HT1080 (cell line): ENCODE measurements around the gene FAM181A. TPM values are rescaled to one million over a fixed set of nuclear protein-coding genes. Genes with fewer than 3 reads are reported as not detected.

Source experiments
- DNase-seq: peaks from one replicate; pipeline ENCODE4 v3.0.0-alpha.2; 2015; ENCODE audit warnings: low read depth
- total RNA-seq: library from RNA; depleted of rRNA; stranded (reverse); fragments of >200 nt; shearing (Covaris generic); gene quantifications from 2 replicates; pipeline ENCODE4 v1.2.3, GENCODE V29; 2014

Gene FAM181A
- total RNA-seq, 1 experiment from 2014 or later: not detected

GRCh38 chr14:93960774-93961438 lies 33.8 kb downstream of the FAM181A start:
- DNase-seq: no peak

GRCh38 chr14:93961620-93962019 lies 34.5 kb downstream of the FAM181A start:
- no peak for DNase-seq

- peak; percentile 26 for DNase-seq
These were observed 35.8 kb downstream of the FAM181A start for GRCh38 chr14:93962701-93963601.

- DNase-seq: no peak
These were observed 36.5 kb downstream of the FAM181A start for GRCh38 chr14:93963692-93964091.

- DNase-seq: no peak
These were observed 37.1 kb downstream of the FAM181A start for GRCh38 chr14:93964281-93964680.

- no peak for DNase-seq
These were observed 37.7 kb downstream of the FAM181A start for GRCh38 chr14:93964820-93965286.

GRCh38 chr14:93965287-93965821 lies 38.2 kb downstream of the FAM181A start:
- DNase-seq: peak; percentile 79

GRCh38 chr14:93965946-93966474 lies 38.9 kb downstream of the FAM181A start:
- DNase-seq: no peak

GRCh38 chr14:93967637-93968250 lies 40.6 kb downstream of the FAM181A start:
- no peak for DNase-seq

GRCh38 chr14:93969082-93969828 lies 42.1 kb downstream of the FAM181A start:
- DNase-seq: no peak

GRCh38 chr14:93970585-93970964 lies 43.4 kb downstream of the FAM181A start:
- peak; percentile 20 for DNase-seq

- DNase-seq: no peak
These were observed 44.0 kb downstream of the FAM181A start for GRCh38 chr14:93970965-93971634.

- no peak for DNase-seq
These were observed 44.5 kb downstream of the FAM181A start for GRCh38 chr14:93971635-93972027.

GRCh38 chr14:93972618-93973205 lies 45.6 kb downstream of the FAM181A start:
- no peak for DNase-seq

- no peak for DNase-seq
These were observed 46.5 kb downstream of the FAM181A start for GRCh38 chr14:93973607-93974006.

- DNase-seq: no peak
These were observed 47.2 kb downstream of the FAM181A start for GRCh38 chr14:93974299-93974698.

- no peak for DNase-seq
These were observed 47.7 kb downstream of the FAM181A start for GRCh38 chr14:93974833-93975232.

- no peak for DNase-seq
These were observed 48.8 kb downstream of the FAM181A start for GRCh38 chr14:93975791-93976476.

- no peak for DNase-seq
These were observed 49.4 kb downstream of the FAM181A start, which contains the start of gene ASB2 for GRCh38 chr14:93976477-93977057. Gene ASB2, minus strand, starts transcription at chr14:93976570. Its CDS starts 12,031 bp downstream, at chr14:93964539.
